Transverse colon (tissue), 4 donors: ENCODE data around the gene CPEB1. TPM values are rescaled to one million over a fixed set of nuclear protein-coding genes. Genes with fewer than 3 reads are reported as not detected.
"Not testable (repeated sequence)": the region's sequence is repeated elsewhere in the genome, so short reads cannot be mapped to it uniquely, and the experiment has no call there.

Experiments used
- DNase-seq: peaks from one replicate; pipeline ENCODE4 v3.0.0-alpha.2; 2019
- H3K27ac ChIP-seq, 4 donors: fragments of 200-600 bp; sonication (generic); 2 replicates each; pipeline ENCODE4 v1.5.1; 2016 to 2018; ENCODE audit warnings: inconsistent platforms in 4 of 4
- H3K27me3 ChIP-seq: fragments of 200-600 bp; sonication (generic); 2 replicates; pipeline ENCODE4 v1.5.1; 2017; ENCODE audit warnings: inconsistent platforms
- H3K36me3 ChIP-seq, 4 donors: fragments of 200-600 bp; sonication (generic); 2 replicates each; pipeline ENCODE4 v1.5.1; 2017 to 2019; ENCODE audit warnings: inconsistent platforms in 4 of 4
- H3K4me1 ChIP-seq, 4 donors: fragments of 200-600 bp; sonication (generic); 2 replicates each; pipeline ENCODE4 v1.5.1; 2017 to 2020; ENCODE audit warnings: inconsistent platforms in 4 of 4
- H3K4me3 ChIP-seq, 4 donors: fragments of 200-600 bp; sonication (generic); 1 replicate in 1 of 4; 2 replicates in 3 of 4; pipeline versions ENCODE4 v1.5.1 to v1.6.1; 2017 to 2019; ENCODE audit warnings: inconsistent platforms in 4 of 4
- H3K9me3 ChIP-seq, 2 donors: fragments of 200-600 bp; sonication (generic); 2 replicates each; pipeline ENCODE4 v1.5.1; 2017 to 2019; ENCODE audit warnings: inconsistent platforms in 2 of 2
- EP300 ChIP-seq: sonication (generic); formaldehyde crosslinking; IDR thresholded peaks from one replicate; pipeline ENCODE4 v1.6.1; 2017; ENCODE audit warnings: antibody characterized with exemption, low read depth
- POLR2A ChIP-seq: fragments of 450-650 bp; IDR thresholded peaks from one replicate; pipeline ENCODE4 v1.6.1; 2016; ENCODE audit warnings: antibody characterized with exemption, mild to moderate bottlenecking, moderate library complexity
- POLR2AphosphoS5 ChIP-seq, 3 donors: sonication (generic); formaldehyde crosslinking; IDR thresholded peaks; one replicate each; pipeline ENCODE4 v1.6.1; 2016; ENCODE audit warnings: antibody characterized with exemption in 3 of 3
- WGBS, 2 donors: methylation state at CpG; one replicate each; pipeline ENCODE4 v1.1.5; 2018; ENCODE audit warnings: low coverage in 1 of 2; 5-methylcytosine and 5-hydroxymethylcytosine counted together
- in situ Hi-C, 4 donors: fragments of 200-750 bp; cut with MboI; loops; one replicate each; pipeline versions ENCODE4 v1.15.0 to v1.15.1; 2017; ENCODE audit warnings: low sequenced_read_pairs in 3 of 4, low pct_ligation_motif_present in 1 of 4, low pct_unique_long_range_greater_than_20kb in 1 of 4
- intact Hi-C: fragments of 100-400 bp; cut with DNase I; formaldehyde crosslinking; loops from one replicate; pipeline ENCODE4 v1.15.1; 2023; ENCODE audit warnings: low total_unique reads
- total RNA-seq, 4 donors: library from RNA; depleted of rRNA; stranded (reverse); fragments of >200 nt; gene quantifications; one replicate each; pipeline ENCODE4 v1.1.0, GENCODE V29; 2016
- TF ChIP-seq, protein P1 (sequence below), 5 experiments: fragments of 200-600 bp in 3 of 5; fragments of 450-650 bp in 2 of 5; sonication (generic) in 3 of 5; IDR thresholded peaks; 1 replicate in 2 of 5; 2 replicates in 3 of 5; pipeline ENCODE4 v1.5.1; 2016 to 2017; ENCODE audit warnings: antibody characterized with exemption in 5 of 5, inconsistent platforms in 3 of 5, mild to moderate bottlenecking in 2 of 5, moderate library complexity in 1 of 5

CPEB1 gene
- total RNA-seq, 4 donors from 2014 or later, result 3.7 to 5.6 (median 3.8) TPM; not detected in 1

DNA sequence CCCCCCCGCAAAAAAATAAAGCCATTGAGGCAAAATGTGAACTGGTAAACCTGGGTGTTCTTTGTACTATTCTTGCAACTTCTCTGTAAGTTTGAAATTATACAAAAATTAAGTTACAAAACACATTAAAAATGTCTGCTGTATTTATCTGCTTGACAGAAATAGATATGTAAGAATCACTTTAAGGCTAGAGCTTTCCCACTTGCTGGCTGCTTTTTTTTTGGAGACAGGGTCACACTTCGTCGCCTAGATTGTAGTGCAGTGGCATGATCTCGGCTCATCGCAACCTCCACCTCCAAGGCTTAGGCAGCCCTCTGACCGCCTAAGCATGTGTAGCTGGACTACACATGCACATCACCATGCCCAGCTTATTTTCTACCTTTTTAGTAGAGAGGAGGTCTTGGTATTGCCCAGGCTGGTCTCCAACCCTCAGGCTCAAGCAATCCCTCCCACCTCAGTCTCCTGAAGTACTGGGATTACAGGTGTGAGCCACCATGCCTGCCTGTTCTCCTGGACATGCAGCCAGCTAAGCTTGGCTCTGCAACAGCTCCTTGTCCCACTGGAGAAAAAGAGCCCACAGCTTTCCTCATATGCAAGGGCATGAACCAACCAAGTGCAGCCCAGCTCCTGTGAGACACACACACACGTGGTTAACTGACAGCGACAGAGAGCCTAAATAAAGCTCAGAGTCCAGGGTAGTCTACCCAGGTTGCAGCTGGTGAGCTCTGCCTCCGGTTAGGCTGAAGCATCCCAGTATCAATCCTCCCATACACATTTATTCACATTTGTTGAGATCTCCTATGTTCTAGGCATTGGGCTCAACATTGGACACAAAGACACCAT is 111.4 kb downstream of the CPEB1 start:
- Histone ChIP-seq H3K4me1 (peaks cover 0 to 21% (median 15%) of the 10 kb centered on the region in 4 donors), H3K9me3 (no peaks in the 10 kb centered on the region), H3K27me3 (no peaks in the 10 kb centered on the region), H3K4me3 (no peak overlapping the region), H3K36me3 (peaks cover 0 to 22% (median 10%) of the 10 kb centered on the region in 4 donors), H3K27ac (no peak overlapping the region)
- in situ Hi-C loops (loop anchor here (25.0 kb wide), 2 partner anchors 148 to 477 kb away; partner anchors contain the start of gene C15orf40 (in 4 of the 4)), intact Hi-C loops (no loop called here)
- no peak for DNase-seq
- WGBS, 2 donors, result 45 to 64% methylated on average over 2 to 9 of the region's 9 CpGs
- TF ChIP-seq, protein P1, sequence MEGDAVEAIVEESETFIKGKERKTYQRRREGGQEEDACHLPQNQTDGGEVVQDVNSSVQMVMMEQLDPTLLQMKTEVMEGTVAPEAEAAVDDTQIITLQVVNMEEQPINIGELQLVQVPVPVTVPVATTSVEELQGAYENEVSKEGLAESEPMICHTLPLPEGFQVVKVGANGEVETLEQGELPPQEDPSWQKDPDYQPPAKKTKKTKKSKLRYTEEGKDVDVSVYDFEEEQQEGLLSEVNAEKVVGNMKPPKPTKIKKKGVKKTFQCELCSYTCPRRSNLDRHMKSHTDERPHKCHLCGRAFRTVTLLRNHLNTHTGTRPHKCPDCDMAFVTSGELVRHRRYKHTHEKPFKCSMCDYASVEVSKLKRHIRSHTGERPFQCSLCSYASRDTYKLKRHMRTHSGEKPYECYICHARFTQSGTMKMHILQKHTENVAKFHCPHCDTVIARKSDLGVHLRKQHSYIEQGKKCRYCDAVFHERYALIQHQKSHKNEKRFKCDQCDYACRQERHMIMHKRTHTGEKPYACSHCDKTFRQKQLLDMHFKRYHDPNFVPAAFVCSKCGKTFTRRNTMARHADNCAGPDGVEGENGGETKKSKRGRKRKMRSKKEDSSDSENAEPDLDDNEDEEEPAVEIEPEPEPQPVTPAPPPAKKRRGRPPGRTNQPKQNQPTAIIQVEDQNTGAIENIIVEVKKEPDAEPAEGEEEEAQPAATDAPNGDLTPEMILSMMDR (IDR thresholded peaks at IDR 0.05), result no peak
- TF ChIP-seq POLR2A, result no peak
- TF ChIP-seq EP300, result no peak
- TF ChIP-seq POLR2AphosphoS5 (IDR thresholded peaks at IDR 0.05), result no peak

DNA sequence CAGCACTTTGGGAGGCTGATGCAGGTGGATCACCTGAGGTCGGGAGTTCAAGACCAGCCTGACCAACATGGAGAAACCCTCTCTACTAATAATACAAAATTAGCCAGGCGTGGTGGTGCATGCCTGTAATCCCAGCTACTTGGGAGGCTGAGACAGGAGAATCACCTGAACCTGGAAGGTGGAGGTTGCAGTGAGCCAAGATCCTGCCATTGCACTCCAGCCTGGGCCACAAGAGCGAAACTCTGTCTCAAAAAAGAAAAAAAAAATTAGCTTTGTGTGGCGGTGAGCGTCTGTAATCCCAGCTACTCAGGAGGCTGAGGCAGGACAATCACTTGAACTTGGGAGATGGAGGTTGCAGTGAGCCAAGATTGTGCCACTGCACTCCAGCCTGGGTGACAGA is 112.0 kb downstream of the CPEB1 start:
- H3K9me3 ChIP-seq, H3K4me3 ChIP-seq, H3K27ac ChIP-seq, intact Hi-C loops, DNase-seq, H3K27me3 ChIP-seq: not testable (repeated sequence)
- in situ Hi-C loops, result loop anchor here (25.0 kb wide), 2 partner anchors 148 to 477 kb away; partner anchors contain the start of gene C15orf40 (in 4 of the 4)
- peaks cover 0 to 22% (median 10%) of the 10 kb centered on the region in 4 donors for H3K36me3 ChIP-seq
- peaks cover 0 to 26% (median 14%) of the 10 kb centered on the region in 4 donors for H3K4me1 ChIP-seq
- 92% methylated on average over 2 to 5 of the region's 5 CpGs for WGBS, 2 donors

DNA sequence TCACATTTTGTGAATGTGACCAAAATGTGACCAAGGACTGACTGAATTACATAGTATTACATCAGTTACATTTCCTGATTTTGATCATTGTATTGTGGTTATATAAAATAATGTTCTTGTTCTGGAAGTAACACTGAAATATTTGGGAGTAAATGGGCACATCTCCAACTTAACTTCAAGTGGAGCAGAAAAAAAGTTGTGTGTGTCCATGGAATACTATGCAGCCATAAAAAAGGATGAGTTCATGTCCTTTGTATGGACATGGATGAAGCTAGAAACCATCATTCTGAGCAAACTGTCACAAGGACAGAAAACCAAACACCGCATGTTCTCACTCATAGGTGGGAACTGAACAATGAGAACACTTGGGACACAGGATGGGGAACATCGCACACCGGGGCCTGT is 112.7 kb downstream of the CPEB1 start:
- H3K27me3 ChIP-seq, intact Hi-C loops, H3K27ac ChIP-seq, H3K4me3 ChIP-seq, DNase-seq, H3K9me3 ChIP-seq: not testable (repeated sequence)
- in situ Hi-C loops, result loop anchor here (25.0 kb wide), 2 partner anchors 147 to 478 kb away; partner anchors contain the start of gene C15orf40 (in 4 of the 4)
- Histone ChIP-seq H3K4me1 (peaks cover 0 to 25% (median 14%) of the 10 kb centered on the region in 4 donors), H3K36me3 (peaks cover 0 to 22% (median 10%) of the 10 kb centered on the region in 4 donors)
- WGBS, 2 donors, result 94 to 100% methylated on average over 2 to 3 of the region's 3 CpGs

DNA sequence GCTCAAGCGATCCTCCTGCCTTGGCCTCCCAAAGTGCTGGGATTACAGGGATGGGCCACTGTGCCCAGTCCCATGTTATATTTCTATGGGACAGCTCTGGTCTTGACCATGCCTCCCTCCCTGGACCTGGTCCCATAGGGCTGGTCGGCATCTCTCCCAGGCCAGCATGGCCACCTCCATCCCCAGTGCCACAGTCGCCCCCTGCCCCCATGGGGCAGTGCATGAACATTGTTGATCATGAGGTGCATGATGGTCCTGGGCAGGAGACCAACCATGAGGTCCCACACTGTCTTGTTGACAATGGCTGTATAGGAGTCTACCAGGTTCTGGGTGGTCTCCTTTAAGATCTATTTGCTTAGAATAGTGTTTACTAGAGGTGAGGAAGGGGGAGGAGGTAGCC is 113.4 kb downstream of the CPEB1 start:
- Histone ChIP-seq H3K4me3 (no peak overlapping the region), H3K4me1 (peaks cover 0 to 19% (median 7%) of the 10 kb centered on the region in 4 donors), H3K27ac (no peak overlapping the region), H3K9me3 (no peaks in the 10 kb centered on the region), H3K27me3 (no peaks in the 10 kb centered on the region), H3K36me3 (peaks cover 0 to 21% (median 10%) of the 10 kb centered on the region in 4 donors)
- 93% methylated on average over 3 of the region's 3 CpGs; no CpG with 5 or more reads in 1 of the 2 donors for WGBS, 2 donors
- no peak for DNase-seq
- in situ Hi-C loops, result loop anchor here (25.0 kb wide), 2 partner anchors 146 to 478 kb away; partner anchors contain the start of gene C15orf40 (in 4 of the 4)
- intact Hi-C loops, result no loop called here
- TF ChIP-seq EP300, result no peak
- TF ChIP-seq POLR2AphosphoS5 (IDR thresholded peaks at IDR 0.05), result no peak
- TF ChIP-seq, protein P1 (IDR thresholded peaks at IDR 0.05), result no peak
- TF ChIP-seq POLR2A, result no peak

DNA sequence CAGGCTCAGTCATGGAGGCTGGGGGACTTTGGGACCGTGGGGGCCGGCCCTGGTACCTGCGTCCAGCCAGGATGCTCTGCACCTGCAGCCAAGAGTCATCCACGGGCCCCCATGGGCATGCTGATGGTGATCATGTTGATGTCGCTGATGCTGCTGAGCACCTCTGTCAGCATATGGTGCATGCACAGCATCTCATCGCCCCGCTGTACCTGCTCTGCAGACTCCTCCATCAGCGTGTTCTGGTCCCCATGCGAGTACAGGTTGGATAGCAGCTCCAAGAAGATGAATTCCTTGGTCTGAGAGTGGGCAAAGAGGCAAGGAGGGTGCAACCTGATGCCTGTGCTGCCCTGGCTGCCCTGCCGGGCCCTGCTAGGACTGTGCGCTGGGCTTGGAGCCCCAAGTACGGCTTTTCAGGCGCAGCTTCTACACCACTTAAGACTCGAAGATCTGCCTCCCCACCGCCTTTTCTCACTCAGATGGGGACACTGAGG is 114.1 kb downstream of the CPEB1 start:
- intact Hi-C loops, result no loop called here
- no peak overlapping the region for H3K4me3 ChIP-seq
- no peak for DNase-seq
- peaks cover 0 to 14% (median 6%) of the 10 kb centered on the region in 4 donors for H3K36me3 ChIP-seq
- peaks cover 0 to 11% (median under 1%) of the 10 kb centered on the region in 4 donors for H3K4me1 ChIP-seq
- no peaks in the 10 kb centered on the region for H3K9me3 ChIP-seq
- no peaks in the 10 kb centered on the region for H3K27me3 ChIP-seq
- no peak for TF ChIP-seq POLR2AphosphoS5 (IDR thresholded peaks at IDR 0.05)
- TF ChIP-seq EP300, result no peak
- no peak for TF ChIP-seq POLR2A
- TF ChIP-seq, protein P1 (IDR thresholded peaks at IDR 0.05), result no peak
- WGBS, 2 donors, result 96% methylated on average over 12 of the region's 15 CpGs; no CpG with 5 or more reads in 1 of the 2 donors
- in situ Hi-C loops, result loop anchor here (25.0 kb wide), 2 partner anchors 146 to 479 kb away; partner anchors contain the start of gene C15orf40 (in 4 of the 4)
- no peak overlapping the region for H3K27ac ChIP-seq
